ENCODE data around the gene SLC29A3.

GRCh38 chr10:71296086-71296485, 23.0 kb upstream of the SLC29A3 start:
- TF ChIP-seq, protein P1, sequence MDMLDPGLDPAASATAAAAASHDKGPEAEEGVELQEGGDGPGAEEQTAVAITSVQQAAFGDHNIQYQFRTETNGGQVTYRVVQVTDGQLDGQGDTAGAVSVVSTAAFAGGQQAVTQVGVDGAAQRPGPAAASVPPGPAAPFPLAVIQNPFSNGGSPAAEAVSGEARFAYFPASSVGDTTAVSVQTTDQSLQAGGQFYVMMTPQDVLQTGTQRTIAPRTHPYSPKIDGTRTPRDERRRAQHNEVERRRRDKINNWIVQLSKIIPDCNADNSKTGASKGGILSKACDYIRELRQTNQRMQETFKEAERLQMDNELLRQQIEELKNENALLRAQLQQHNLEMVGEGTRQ (IDR thresholded peaks at IDR 0.05; ENCODE audit: borderline replicate concordance, low read depth, low read length) = no peak
- TF ChIP-seq FOXM1 (IDR thresholded peaks at IDR 0.05; ENCODE audit: low read depth) (no peak), CTCF (IDR thresholded peaks at IDR 0.05) (no peak)
- TF ChIP-seq, protein P2, sequence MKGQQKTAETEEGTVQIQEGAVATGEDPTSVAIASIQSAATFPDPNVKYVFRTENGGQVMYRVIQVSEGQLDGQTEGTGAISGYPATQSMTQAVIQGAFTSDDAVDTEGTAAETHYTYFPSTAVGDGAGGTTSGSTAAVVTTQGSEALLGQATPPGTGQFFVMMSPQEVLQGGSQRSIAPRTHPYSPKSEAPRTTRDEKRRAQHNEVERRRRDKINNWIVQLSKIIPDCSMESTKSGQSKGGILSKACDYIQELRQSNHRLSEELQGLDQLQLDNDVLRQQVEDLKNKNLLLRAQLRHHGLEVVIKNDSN (IDR thresholded peaks at IDR 0.05; ENCODE audit: borderline replicate concordance, low read depth) = no peak

Measured in SK-N-SH (cell line).